GM06990 (cell line): ENCODE measurements around the gene ASPHD2.

Source experiments
- DNase-seq: peaks from one replicate; pipeline ENCODE4 v3.0.0-alpha.2; 2011; ENCODE audit not compliant: insufficient read length; ENCODE audit errors: extremely low read depth
- H3K27me3 ChIP-seq: replicated peaks from 2 replicates; pipeline ENCODE4 v1.6.0; 2011; ENCODE audit warnings: low read length; ENCODE audit not compliant: control insufficient read depth, insufficient read depth
- H3K36me3 ChIP-seq: 2 replicates; pipeline ENCODE4 v1.5.1; 2011; ENCODE audit warnings: low read length; ENCODE audit not compliant: control insufficient read depth, insufficient read depth
- H3K4me3 ChIP-seq: replicated peaks from 2 replicates; pipeline ENCODE4 v1.5.1; 2011; ENCODE audit warnings: low read depth, mild to moderate bottlenecking, control low read depth, low read length
- TF ChIP-seq, protein P1 (sequence below): IDR thresholded peaks from 2 replicates; pipeline ENCODE4 v1.5.1; 2011; ENCODE audit warnings: low read length, control low read depth, mild to moderate bottlenecking, inconsistent platforms; ENCODE audit not compliant: insufficient read depth, poor library complexity, severe bottlenecking

ASPHD2 gene

DNA sequence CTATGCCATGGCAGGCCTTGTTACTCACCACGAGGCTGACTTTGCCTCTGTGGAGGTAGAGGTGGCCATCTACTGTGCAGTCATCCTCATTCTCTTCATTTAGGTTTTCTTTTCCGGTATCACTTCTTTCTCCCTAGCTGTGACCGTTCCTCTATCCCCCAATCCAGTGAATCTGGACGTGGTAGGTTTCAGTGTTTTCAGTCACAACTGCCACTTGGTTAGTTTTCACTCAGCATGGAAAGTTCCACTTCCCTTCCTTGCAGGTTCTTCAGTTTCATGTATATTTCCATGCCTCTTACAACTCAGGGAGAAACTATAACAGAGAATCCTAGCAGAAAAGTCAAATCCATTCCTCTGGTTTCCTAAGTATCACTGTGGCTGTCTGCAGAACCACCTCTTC is 52.6 kb downstream of the ASPHD2 start:
- Histone ChIP-seq H3K36me3 (no peaks in the 10 kb centered on the region), H3K27me3 (no peaks in the 10 kb centered on the region), H3K4me3 (no peak overlapping the region)
- DNase-seq = no peak
- TF ChIP-seq, protein P1, sequence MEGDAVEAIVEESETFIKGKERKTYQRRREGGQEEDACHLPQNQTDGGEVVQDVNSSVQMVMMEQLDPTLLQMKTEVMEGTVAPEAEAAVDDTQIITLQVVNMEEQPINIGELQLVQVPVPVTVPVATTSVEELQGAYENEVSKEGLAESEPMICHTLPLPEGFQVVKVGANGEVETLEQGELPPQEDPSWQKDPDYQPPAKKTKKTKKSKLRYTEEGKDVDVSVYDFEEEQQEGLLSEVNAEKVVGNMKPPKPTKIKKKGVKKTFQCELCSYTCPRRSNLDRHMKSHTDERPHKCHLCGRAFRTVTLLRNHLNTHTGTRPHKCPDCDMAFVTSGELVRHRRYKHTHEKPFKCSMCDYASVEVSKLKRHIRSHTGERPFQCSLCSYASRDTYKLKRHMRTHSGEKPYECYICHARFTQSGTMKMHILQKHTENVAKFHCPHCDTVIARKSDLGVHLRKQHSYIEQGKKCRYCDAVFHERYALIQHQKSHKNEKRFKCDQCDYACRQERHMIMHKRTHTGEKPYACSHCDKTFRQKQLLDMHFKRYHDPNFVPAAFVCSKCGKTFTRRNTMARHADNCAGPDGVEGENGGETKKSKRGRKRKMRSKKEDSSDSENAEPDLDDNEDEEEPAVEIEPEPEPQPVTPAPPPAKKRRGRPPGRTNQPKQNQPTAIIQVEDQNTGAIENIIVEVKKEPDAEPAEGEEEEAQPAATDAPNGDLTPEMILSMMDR = no peak

- TF ChIP-seq, protein P1 = no peak
- no peak overlapping the region for H3K4me3 ChIP-seq
- no peaks in the 10 kb centered on the region for H3K36me3 ChIP-seq
Observed at GRCh38 chr22:26482161-26482560, 53.1 kb downstream of the ASPHD2 start.

GRCh38 chr22:26483043-26483438 is 54.0 kb downstream of the ASPHD2 start:
- TF ChIP-seq, protein P1 = no peak
- DNase-seq = no peak
- peaks cover 4% of the 10 kb centered on the region; the same call in 1 of the 2 replicates for H3K36me3 ChIP-seq
- no peaks in the 10 kb centered on the region for H3K27me3 ChIP-seq
- peak overlapping the region; percentile 93 for H3K4me3 ChIP-seq

More at GRCh38 chr22:26482161-26482560, 53.1 kb downstream of the ASPHD2 start:
- DNase-seq = no peak
- no peaks in the 10 kb centered on the region for H3K27me3 ChIP-seq

DNA sequence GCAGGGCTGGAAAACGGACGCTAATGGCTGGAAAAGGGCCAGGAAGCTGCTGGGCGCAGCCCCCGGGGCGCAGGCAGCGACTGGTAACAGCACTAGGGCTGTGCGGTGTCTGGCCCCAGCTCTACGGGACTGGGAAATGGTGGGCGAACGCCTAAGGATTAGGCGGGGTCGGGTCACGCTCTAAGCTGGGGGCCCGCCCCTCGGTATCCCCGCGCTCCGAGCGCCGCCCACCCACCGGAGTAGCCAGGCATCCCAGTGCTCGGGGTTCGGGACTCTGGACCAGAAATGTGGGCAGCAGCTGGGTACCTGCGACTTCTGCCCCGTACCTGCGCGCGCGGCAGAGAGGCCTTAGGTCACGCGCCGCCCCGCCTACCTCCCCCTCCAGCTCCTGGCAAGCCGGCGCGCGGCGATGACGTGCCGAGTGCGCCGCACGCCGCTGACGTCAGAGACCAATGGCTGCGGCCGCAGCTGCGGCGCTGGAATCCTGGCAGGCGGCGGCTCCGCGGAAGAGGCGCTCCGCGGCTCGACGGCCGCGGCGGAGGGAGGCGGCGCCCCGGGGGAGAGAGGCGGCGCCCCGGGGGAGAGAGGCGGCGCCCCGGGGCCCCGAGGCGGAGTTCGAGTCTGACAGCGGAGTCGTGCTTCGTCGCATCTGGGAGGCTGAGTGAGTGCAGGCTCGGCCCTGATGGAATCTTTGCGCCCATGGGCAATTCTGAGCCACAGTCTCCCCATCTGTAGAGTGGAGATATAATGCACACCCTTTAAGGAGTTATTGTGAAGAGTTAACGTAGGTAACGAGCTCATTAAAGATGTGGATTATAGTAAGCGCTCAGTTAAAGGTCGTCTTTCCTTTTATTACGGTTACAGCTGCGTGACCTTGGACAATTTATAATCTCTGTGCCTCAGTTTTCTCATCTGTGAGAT is 54.6 kb downstream of the ASPHD2 start, which contains the start of the genes HPS4 and SRRD:
HPS4 (minus strand) TSS at position 345 of the 921 bp plus-strand sequence. CDS start 2,021 bp downstream, outside the sequence.
SRRD (plus strand) TSS at position 439 of the 921 bp plus-strand sequence; CDS start at position 453, 14 bp downstream.
- Histone ChIP-seq H3K36me3 (peaks cover 8% of the 10 kb centered on the region), H3K4me3 (peak within 1 kb of the TSS; percentile 93), H3K27me3 (no peaks in the 10 kb centered on the region)
- TF ChIP-seq, protein P1 = no peak
- DNase-seq = peak; percentile 93

- no peaks in the 10 kb centered on the region for H3K27me3 ChIP-seq
- H3K36me3 ChIP-seq = peaks cover 9% of the 10 kb centered on the region
- no peak for DNase-seq
- H3K4me3 ChIP-seq = peak overlapping the region; percentile 93
- TF ChIP-seq, protein P1 = no peak
Observed at GRCh38 chr22:26484360-26484706, 55.3 kb downstream of the ASPHD2 start.
